H9 (cell line): ENCODE results near the gene NFS1. TPM values are rescaled to one million over a fixed set of nuclear protein-coding genes. Genes with fewer than 3 reads are reported as not detected.

Experiments
- DNase-seq: peaks from one replicate; pipeline ENCODE4 v3.0.0-alpha.2; 2017
- H2AFZ ChIP-seq: one replicate; pipeline ENCODE4 v1.6.1; 2013; ENCODE audit warnings: mild to moderate bottlenecking, low read length, control low read depth, moderate library complexity
- H2AK5ac ChIP-seq: 2 replicates; pipeline ENCODE4 v1.6.1; 2013; ENCODE audit warnings: low read length, control low read depth, mixed read lengths; ENCODE audit not compliant: insufficient read length
- H2BK120ac ChIP-seq: one replicate; pipeline ENCODE4 v1.6.1; 2013; ENCODE audit warnings: low read depth, mild to moderate bottlenecking, low read length, control low read depth, inconsistent platforms; ENCODE audit not compliant: poor library complexity, severe bottlenecking
- H2BK12ac ChIP-seq: 2 replicates; pipeline ENCODE4 v1.6.1; 2013; ENCODE audit warnings: low read length, control low read depth, mixed read lengths, low read depth; ENCODE audit not compliant: insufficient read length
- H2BK15ac ChIP-seq: 2 replicates; pipeline ENCODE4 v1.6.1; 2013; ENCODE audit warnings: low read depth, low read length, control low read depth
- H2BK20ac ChIP-seq: one replicate; pipeline ENCODE4 v1.6.1; 2013; ENCODE audit warnings: low read depth, mild to moderate bottlenecking, low read length, control low read depth, inconsistent platforms; ENCODE audit not compliant: poor library complexity, severe bottlenecking
- H2BK5ac ChIP-seq: 2 replicates; pipeline ENCODE4 v1.6.1; 2013; ENCODE audit warnings: low read length, control low read depth, mixed read lengths; ENCODE audit not compliant: insufficient read length
- H3K14ac ChIP-seq: 2 replicates; pipeline ENCODE4 v1.6.1; 2013; ENCODE audit warnings: low read length, control low read depth; ENCODE audit not compliant: insufficient read depth
- H3K18ac ChIP-seq: 2 replicates; pipeline ENCODE4 v1.6.1; 2013; ENCODE audit warnings: low read depth, mild to moderate bottlenecking, mixed read lengths, low read length, control low read depth; ENCODE audit not compliant: insufficient read length
- H3K23ac ChIP-seq: 2 replicates; pipeline ENCODE4 v1.6.1; 2013; ENCODE audit warnings: low read length, control low read depth, mixed read lengths, low read depth; ENCODE audit not compliant: insufficient read length
- H3K23me2 ChIP-seq: 2 replicates; pipeline ENCODE4 v1.6.1; 2013; ENCODE audit warnings: low read depth, mild to moderate bottlenecking, mixed read lengths, low read length, control low read depth; ENCODE audit not compliant: insufficient read length, poor library complexity, severe bottlenecking
- H3K27ac ChIP-seq: 2 replicates; pipeline ENCODE4 v1.5.1; 2013; ENCODE audit warnings: low read length, control low read depth, mixed read lengths, low read depth; ENCODE audit not compliant: insufficient read length
- H3K27me3 ChIP-seq: 2 replicates; pipeline ENCODE4 v1.6.1; 2013; ENCODE audit warnings: low read length, control low read depth, inconsistent platforms; ENCODE audit not compliant: insufficient read depth
- H3K4ac ChIP-seq: 2 replicates; pipeline ENCODE4 v1.6.1; 2013; ENCODE audit warnings: low read depth, mild to moderate bottlenecking, control low read depth, inconsistent platforms, low read length, moderate library complexity
- H3K4me1 ChIP-seq: 2 replicates; pipeline ENCODE4 v1.6.1; 2013; ENCODE audit warnings: low read length, control low read depth, inconsistent platforms; ENCODE audit not compliant: insufficient read depth
- H3K4me2 ChIP-seq: 2 replicates; pipeline ENCODE4 v1.6.1; 2013; ENCODE audit warnings: low read length, control low read depth, mixed read lengths; ENCODE audit not compliant: insufficient read length, insufficient read depth
- H3K56ac ChIP-seq: 2 replicates; pipeline ENCODE4 v1.6.1; 2013; ENCODE audit warnings: low read depth, mild to moderate bottlenecking, mixed read lengths, low read length, control low read depth; ENCODE audit not compliant: insufficient read length
- H3K79me1 ChIP-seq: 2 replicates; pipeline ENCODE4 v1.6.1; 2013; ENCODE audit warnings: low read depth, mild to moderate bottlenecking, moderate library complexity, low read length, control low read depth, inconsistent platforms; ENCODE audit not compliant: insufficient read depth, poor library complexity, severe bottlenecking
- H3K79me2 ChIP-seq: 2 replicates; pipeline ENCODE4 v1.6.1; 2013; ENCODE audit warnings: low read length, control low read depth, inconsistent platforms; ENCODE audit not compliant: insufficient read depth
- H3K9ac ChIP-seq: 2 replicates; pipeline ENCODE4 v1.6.1; 2013; ENCODE audit warnings: low read length, control low read depth, mixed read lengths; ENCODE audit not compliant: insufficient read length; ENCODE audit errors: extremely low read depth
- H3K9me3 ChIP-seq: one replicate; pipeline ENCODE4 v1.6.1; 2013; ENCODE audit warnings: low read depth, low read length, inconsistent platforms; ENCODE audit not compliant: control insufficient read depth
- H3T11ph ChIP-seq: one replicate; pipeline ENCODE4 v1.6.1; 2013; ENCODE audit warnings: mild to moderate bottlenecking, low read length, control low read depth, inconsistent platforms
- H4K20me1 ChIP-seq: one replicate; pipeline ENCODE4 v1.6.1; 2013; ENCODE audit not compliant: control insufficient read depth, insufficient read length, insufficient read depth
- H4K5ac ChIP-seq: 2 replicates; pipeline ENCODE4 v1.6.1; 2013; ENCODE audit warnings: low read depth, mild to moderate bottlenecking, mixed read lengths, low read length, control low read depth; ENCODE audit not compliant: insufficient read length
- H4K8ac ChIP-seq: replicated peaks from 2 replicates; pipeline ENCODE4 v1.6.1; 2013; ENCODE audit warnings: low read length, control low read depth, mixed read lengths, low read depth; ENCODE audit not compliant: insufficient read length
- H4K91ac ChIP-seq: 2 replicates; pipeline ENCODE4 v1.6.1; 2013; ENCODE audit warnings: low read depth, mild to moderate bottlenecking, moderate library complexity, mixed read lengths, low read length, control low read depth; ENCODE audit not compliant: insufficient read length
- H3K27ac Mint-ChIP-seq, 3 experiments: 2 replicates in 2 of 3; 3 replicates in 1 of 3; pipeline ENCODE4 v1.8.0; 2020 to 2021; ENCODE audit warnings: mixed read lengths in 3 of 3, mild to moderate bottlenecking in 1 of 3, moderate library complexity in 1 of 3
- H3K27me3 Mint-ChIP-seq: 2 replicates; pipeline ENCODE4 v1.8.0; 2021; ENCODE audit warnings: low read depth, mild to moderate bottlenecking, moderate library complexity, mixed read lengths
- H3K36me3 Mint-ChIP-seq, 3 experiments: 2 replicates in 2 of 3; 3 replicates in 1 of 3; pipeline ENCODE4 v1.8.0; 2020 to 2021; ENCODE audit warnings: low read depth in 3 of 3, mixed read lengths in 3 of 3; ENCODE audit not compliant: insufficient read depth in 1 of 3
- H3K4me1 Mint-ChIP-seq, 2 experiments: 2 replicates each; pipeline ENCODE4 v1.8.0; 2020; ENCODE audit warnings: mixed read lengths in 2 of 2
- H3K4me3 Mint-ChIP-seq, 2 experiments: 2 replicates in 1 of 2; 3 replicates in 1 of 2; pipeline ENCODE4 v1.8.0; 2020 to 2021; ENCODE audit warnings: mild to moderate bottlenecking in 2 of 2, mixed read lengths in 2 of 2, moderate library complexity in 1 of 2
- H3K9me3 Mint-ChIP-seq, 2 experiments: 2 replicates in 1 of 2; 3 replicates in 1 of 2; pipeline ENCODE4 v1.8.0; 2020; ENCODE audit warnings: mild to moderate bottlenecking in 2 of 2, mixed read lengths in 2 of 2, moderate library complexity in 1 of 2
- WGBS: extraction: QIAGEN DNeasy Blood & Tissue Kit; methylation state at CpG from one replicate; pipeline ENCODE4 v1.1.7; 2013; ENCODE audit warnings: missing lambda C conversion rate, low lambda C conversion rate, mixed read lengths; ENCODE audit not compliant: insufficient read length; ENCODE audit errors: extremely low coverage; 5-methylcytosine and 5-hydroxymethylcytosine counted together
- total RNA-seq: library from RNA; stranded (reverse); gene quantifications from 2 replicates; pipeline ENCODE4 v1.2.1, GENCODE V29; 2021
- TF ChIP-seq, protein P1 (sequence below): fragments of 200-600 bp; sonication (generic); conservative IDR thresholded peaks from 3 replicates; pipeline ENCODE4 v1.8.0; 2021; ENCODE audit warnings: antibody characterized with exemption, mild to moderate bottlenecking

Gene NFS1
- total RNA-seq, 1 experiment from 2014 or later, result 26.6 TPM

DNA sequence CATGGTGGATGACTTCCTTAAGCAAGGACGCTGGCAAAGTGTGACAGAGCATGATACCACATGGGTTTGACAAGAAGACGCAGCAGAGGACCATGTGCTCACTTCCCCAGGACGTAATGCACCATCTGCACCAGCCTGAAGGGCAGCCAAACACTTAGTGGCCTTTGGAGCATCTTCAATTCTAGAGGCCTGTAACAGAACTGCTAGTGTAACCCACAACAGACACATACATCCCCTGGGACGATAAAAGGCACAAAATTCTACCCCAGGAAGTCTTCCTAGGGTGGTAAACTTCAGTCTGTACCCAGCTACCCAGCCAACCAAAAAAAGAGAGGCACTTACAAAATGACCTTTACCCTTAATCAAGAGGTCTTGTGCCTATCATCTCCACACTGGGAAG, 25.3 kb downstream of the NFS1 start:
- H3K4ac ChIP-seq, result no peak overlapping the region
- H3K4me1 ChIP-seq, result no peaks in the 10 kb centered on the region
- DNase-seq, result no peak
- TF ChIP-seq, protein P1, sequence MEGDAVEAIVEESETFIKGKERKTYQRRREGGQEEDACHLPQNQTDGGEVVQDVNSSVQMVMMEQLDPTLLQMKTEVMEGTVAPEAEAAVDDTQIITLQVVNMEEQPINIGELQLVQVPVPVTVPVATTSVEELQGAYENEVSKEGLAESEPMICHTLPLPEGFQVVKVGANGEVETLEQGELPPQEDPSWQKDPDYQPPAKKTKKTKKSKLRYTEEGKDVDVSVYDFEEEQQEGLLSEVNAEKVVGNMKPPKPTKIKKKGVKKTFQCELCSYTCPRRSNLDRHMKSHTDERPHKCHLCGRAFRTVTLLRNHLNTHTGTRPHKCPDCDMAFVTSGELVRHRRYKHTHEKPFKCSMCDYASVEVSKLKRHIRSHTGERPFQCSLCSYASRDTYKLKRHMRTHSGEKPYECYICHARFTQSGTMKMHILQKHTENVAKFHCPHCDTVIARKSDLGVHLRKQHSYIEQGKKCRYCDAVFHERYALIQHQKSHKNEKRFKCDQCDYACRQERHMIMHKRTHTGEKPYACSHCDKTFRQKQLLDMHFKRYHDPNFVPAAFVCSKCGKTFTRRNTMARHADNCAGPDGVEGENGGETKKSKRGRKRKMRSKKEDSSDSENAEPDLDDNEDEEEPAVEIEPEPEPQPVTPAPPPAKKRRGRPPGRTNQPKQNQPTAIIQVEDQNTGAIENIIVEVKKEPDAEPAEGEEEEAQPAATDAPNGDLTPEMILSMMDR, result no peak
- H2AFZ ChIP-seq, result no peak overlapping the region
- no peak overlapping the region for H3K4me2 ChIP-seq
- no peak overlapping the region for H2BK120ac ChIP-seq
- no peaks in the 10 kb centered on the region for H3K79me1 ChIP-seq
- no peak overlapping the region for H3T11ph ChIP-seq
- no peak overlapping the region for H2BK20ac ChIP-seq
- H2BK15ac ChIP-seq, result no peak overlapping the region
- H4K91ac ChIP-seq, result no peak overlapping the region
- no peak overlapping the region for H3K23ac ChIP-seq
- no peak overlapping the region for H2BK12ac ChIP-seq
- Mint-ChIP-seq H3K4me1 (no peaks in the 10 kb centered on the region), H3K9me3 (no peaks in the 10 kb centered on the region), H3K27me3 (no peaks in the 10 kb centered on the region), H3K27ac (no peak overlapping the region; a peak in 1 of 7 replicates), H3K4me3 (no peak overlapping the region), H3K36me3 (peaks cover 9 to 33% (median 28%) of the 10 kb centered on the region in 3 experiments)
- H2BK5ac ChIP-seq, result no peak overlapping the region
- no peak overlapping the region for H3K18ac ChIP-seq
- no peak overlapping the region for H3K9ac ChIP-seq
- no peaks in the 10 kb centered on the region for H3K23me2 ChIP-seq
- no peak overlapping the region for H3K14ac ChIP-seq
- no CpG with 5 or more reads among the region's 4 CpGs for WGBS
- no peak overlapping the region for H3K27ac ChIP-seq
- no peak overlapping the region for H4K5ac ChIP-seq
- no peaks in the 10 kb centered on the region for H3K79me2 ChIP-seq
- no peak overlapping the region for H4K8ac ChIP-seq
- no peak overlapping the region for H2AK5ac ChIP-seq
- no peaks in the 10 kb centered on the region for H3K27me3 ChIP-seq
- H4K20me1 ChIP-seq, result no peaks in the 10 kb centered on the region
- no peaks in the 10 kb centered on the region for H3K9me3 ChIP-seq
- no peak overlapping the region for H3K56ac ChIP-seq
